ENCODE measurements around the gene SFXN2.

GRCh38 chr10:102675666-102676533 lies 38.5 kb upstream of the SFXN2 start:
- no peak for TF ChIP-seq CTCF (IDR thresholded peaks at IDR 0.05 in 4 of 5, conservative IDR thresholded peaks at IDR 0.05 in 1 of 5)
- no peak for TF ChIP-seq POLR2A (IDR thresholded peaks at IDR 0.05)

All from gastrocnemius medialis (tissue), 4 donors.